Sigmoid colon (tissue), 7 donors: ENCODE data around the gene GNG2. TPM values are rescaled to one million over a fixed set of nuclear protein-coding genes. Genes with fewer than 3 reads are reported as not detected.
A peak's percentile ranks its signal among the peaks of the same experiment; 100 is the strongest.

Experiments used
- DNase-seq: peaks from one replicate; pipeline ENCODE4 v3.0.0-alpha.2; 2019
- H3K27ac ChIP-seq, 4 donors: fragments of 200-600 bp; sonication (generic); one replicate each; pipeline ENCODE4 v1.5.1; 2016 to 2019; ENCODE audit warnings: mild to moderate bottlenecking in 1 of 4
- H3K27me3 ChIP-seq, 3 donors: fragments of 200-600 bp; sonication (generic); one replicate each; pipeline ENCODE4 v1.5.1; 2019; ENCODE audit warnings: mild to moderate bottlenecking in 1 of 3
- H3K36me3 ChIP-seq, 4 donors: fragments of 200-600 bp; sonication (generic); one replicate each; pipeline ENCODE4 v1.5.1; 2016 to 2019
- H3K4me1 ChIP-seq, 4 donors: fragments of 200-600 bp; sonication (generic); one replicate each; pipeline ENCODE4 v1.5.1; 2017 to 2019
- H3K4me3 ChIP-seq, 4 donors: fragments of 200-600 bp; sonication (generic); one replicate each; pipeline ENCODE4 v1.5.1; 2017 to 2019; ENCODE audit warnings: mild to moderate bottlenecking in 2 of 4, moderate library complexity in 1 of 4
- H3K9me3 ChIP-seq, 4 donors: fragments of 200-600 bp in 3 of 4; sonication (generic) in 3 of 4; one replicate each; pipeline versions ENCODE4 v1.5.1 to v1.6.1; 2013 to 2019
- CTCF ChIP-seq, 4 experiments: fragments of 450-650 bp in 3 of 4; fragments of 200-600 bp in 1 of 4; IDR thresholded peaks; one replicate each; pipeline ENCODE4 v1.5.1; 2016 to 2019; ENCODE audit warnings: antibody characterized with exemption in 4 of 4, mild to moderate bottlenecking in 3 of 4, moderate library complexity in 2 of 4
- EP300 ChIP-seq, 4 donors: sonication (generic); formaldehyde crosslinking; IDR thresholded peaks; one replicate each; pipeline ENCODE4 v1.6.1; 2017; ENCODE audit warnings: antibody characterized with exemption in 4 of 4
- POLR2A ChIP-seq, 2 donors: fragments of 450-650 bp; IDR thresholded peaks; one replicate each; pipeline ENCODE4 v1.6.1; 2016; ENCODE audit warnings: antibody characterized with exemption in 2 of 2, mild to moderate bottlenecking in 2 of 2, moderate library complexity in 2 of 2
- POLR2AphosphoS5 ChIP-seq, 4 donors: sonication (generic); formaldehyde crosslinking; IDR thresholded peaks; one replicate each; pipeline ENCODE4 v1.6.1; 2017; ENCODE audit warnings: antibody characterized with exemption in 4 of 4
- whole genome bisulfite sequencing, 2 donors: extraction: QIAGEN DNeasy Blood & Tissue Kit; methylation state at CpG; one replicate each; pipeline ENCODE4 v1.1.7; 2013; 5-methylcytosine and 5-hydroxymethylcytosine counted together
- intact Hi-C: fragments of 100-400 bp; cut with DNase I; formaldehyde crosslinking; loops from one replicate; pipeline ENCODE4 v1.15.1; 2023
- polyA plus RNA-seq, 3 donors: library from polyadenylated mRNA; stranded (reverse); fragments of 200-250 nt; gene quantifications; one replicate each; pipeline ENCODE4 v1.2.3, GENCODE V29; 2013
- total RNA-seq, 4 donors: library from RNA; depleted of rRNA; stranded (reverse); fragments of >200 nt; gene quantifications; one replicate each; pipeline ENCODE4 v1.1.0, GENCODE V29; 2016
- donor health status: healthy with polysubstance abuse.
- donor health status: Bipolar disorder and iron deficiency.
- donor health status: healthy.

The GNG2 gene
- total and polyA plus RNA-seq, 7 donors, result 9.5 to 44.2 (median 27.3) TPM

GRCh38 chr14:51879170-51879569 lies 18.8 kb downstream of the GNG2 start:
- intact Hi-C loops, result no loop called here
- 64 to 89% methylated on average over 1 of the region's 1 CpG for WGBS, 2 donors
- Histone ChIP-seq H3K4me1 (peaks cover 0 to 12% (median 5%) of the 10 kb centered on the region in 4 donors), H3K36me3 (no peaks in the 10 kb centered on the region), H3K27ac (no peak overlapping the region), H3K27me3 (no peaks in the 10 kb centered on the region), H3K9me3 (no peaks in the 10 kb centered on the region), H3K4me3 (no peak overlapping the region)
- no peak for DNase-seq
- TF ChIP-seq EP300 (IDR thresholded peaks at IDR 0.05) (no peak), CTCF (IDR thresholded peaks at IDR 0.05) (no peak), POLR2AphosphoS5 (IDR thresholded peaks at IDR 0.05) (no peak), POLR2A (IDR thresholded peaks at IDR 0.05) (no peak)

GRCh38 chr14:51880835-51881580 lies 20.6 kb downstream of the GNG2 start:
- peak overlapping the region; percentile 2 to 59 (median 42) for H3K27ac ChIP-seq
- TF ChIP-seq EP300 (IDR thresholded peaks at IDR 0.05) (no peak), POLR2A (IDR thresholded peaks at IDR 0.05) (no peak)
- no peak for DNase-seq
- H3K4me3 ChIP-seq, result no peak overlapping the region
- H3K9me3 ChIP-seq, result no peaks in the 10 kb centered on the region
- WGBS, 2 donors, result 65 to 67% methylated on average over 7 of the region's 7 CpGs
- intact Hi-C loops, result no loop called here
- peaks cover 0 to 14% (median 5%) of the 10 kb centered on the region in 4 donors for H3K4me1 ChIP-seq
- H3K27me3 ChIP-seq, result no peaks in the 10 kb centered on the region
- H3K36me3 ChIP-seq, result no peaks in the 10 kb centered on the region

- H3K27me3 ChIP-seq, result no peaks in the 10 kb centered on the region
- intact Hi-C loops, result no loop called here
- H3K4me3 ChIP-seq, result no peak overlapping the region
- WGBS, 2 donors, result 70 to 79% methylated on average over 2 of the region's 2 CpGs
- TF ChIP-seq EP300 (IDR thresholded peaks at IDR 0.05) (no peak), POLR2A (IDR thresholded peaks at IDR 0.05) (no peak), CTCF (IDR thresholded peaks at IDR 0.05) (no peak), POLR2AphosphoS5 (IDR thresholded peaks at IDR 0.05) (no peak)
- peaks cover 0 to 14% (median 5%) of the 10 kb centered on the region in 4 donors for H3K4me1 ChIP-seq
- peak overlapping the region; percentile 2 to 59 (median 42) for H3K27ac ChIP-seq
- DNase-seq, result no peak
- no peaks in the 10 kb centered on the region for H3K9me3 ChIP-seq
- no peaks in the 10 kb centered on the region for H3K36me3 ChIP-seq
Observed at GRCh38 chr14:51881636-51882035, 21.2 kb downstream of the GNG2 start.

- 59 to 60% methylated on average over 2 of the region's 2 CpGs for WGBS, 2 donors
Observed at GRCh38 chr14:51883232-51883631, 22.8 kb downstream of the GNG2 start.

More at GRCh38 chr14:51883232-51883631, 22.8 kb downstream of the GNG2 start:
- Histone ChIP-seq H3K4me3 (no peak overlapping the region), H3K4me1 (peaks cover 0 to 14% (median 5%) of the 10 kb centered on the region in 4 donors), H3K27ac (peak overlapping the region in 1 of 4 donors; percentile 51), H3K9me3 (no peaks in the 10 kb centered on the region), H3K27me3 (no peaks in the 10 kb centered on the region), H3K36me3 (no peaks in the 10 kb centered on the region)
- TF ChIP-seq CTCF (IDR thresholded peaks at IDR 0.05) (no peak), POLR2AphosphoS5 (IDR thresholded peaks at IDR 0.05) (no peak), POLR2A (IDR thresholded peaks at IDR 0.05) (no peak), EP300 (IDR thresholded peaks at IDR 0.05) (no peak)
- intact Hi-C loops, result no loop called here
- DNase-seq, result no peak
